Activated naive CD8-positive, alpha-beta T cell treated with anti-CD3 and anti-CD28 coated beads for 36 hours (primary cell): Measurements from ENCODE around the gene ALKBH4. TPM values are rescaled to one million over a fixed set of nuclear protein-coding genes. Genes with fewer than 3 reads are reported as not detected.

Experiments
- DNase-seq: peaks from one replicate; pipeline ENCODE4 v3.0.0; 2021
- H3K27ac Mint-ChIP-seq: one replicate; pipeline ENCODE4 v1.8.0; 2022; ENCODE audit warnings: mild to moderate bottlenecking, moderate library complexity, mixed read lengths
- H3K27me3 Mint-ChIP-seq: one replicate; pipeline ENCODE4 v1.8.0; 2022; ENCODE audit warnings: mild to moderate bottlenecking, mixed read lengths
- H3K36me3 Mint-ChIP-seq: one replicate; pipeline ENCODE4 v1.8.0; 2021; ENCODE audit warnings: mild to moderate bottlenecking, mixed read lengths
- H3K4me1 Mint-ChIP-seq: one replicate; pipeline ENCODE4 v1.8.0; 2021; ENCODE audit warnings: mixed read lengths
- H3K4me3 Mint-ChIP-seq: one replicate; pipeline ENCODE4 v1.8.0; 2022; ENCODE audit warnings: mild to moderate bottlenecking, moderate library complexity, mixed read lengths
- H3K9me3 Mint-ChIP-seq: one replicate; pipeline ENCODE4 v1.8.0; 2022; ENCODE audit warnings: mixed read lengths
- total RNA-seq, 2 experiments: library from RNA; stranded (reverse); gene quantifications; one replicate each; pipeline ENCODE4 v1.2.3, GENCODE V29; 2021

ALKBH4 gene
- total RNA-seq, 2 experiments from 2014 or later: 8.8 to 10.1 TPM

GRCh38 chr7:102427019-102427405, 37.7 kb downstream of the ALKBH4 start:
- no peaks in the 10 kb centered on the region for H3K27me3 Mint-ChIP-seq
- H3K27ac Mint-ChIP-seq: peak overlapping the region; percentile 100
- peaks cover 40% of the 10 kb centered on the region for H3K36me3 Mint-ChIP-seq
- no peaks in the 10 kb centered on the region for H3K9me3 Mint-ChIP-seq
- DNase-seq: no peak
- peak overlapping the region; percentile 74 for H3K4me3 Mint-ChIP-seq
- peaks cover 62% of the 10 kb centered on the region for H3K4me1 Mint-ChIP-seq

- H3K36me3 Mint-ChIP-seq: peaks cover 37% of the 10 kb centered on the region
Measured at GRCh38 chr7:102426268-102427018, 38.2 kb downstream of the ALKBH4 start.

GRCh38 chr7:102425639-102426267, 38.9 kb downstream of the ALKBH4 start:
- DNase-seq: peak; percentile 86
- Mint-ChIP-seq H3K27ac (peak overlapping the region; percentile 100), H3K4me3 (peak overlapping the region; percentile 74), H3K4me1 (peaks cover 55% of the 10 kb centered on the region), H3K9me3 (no peaks in the 10 kb centered on the region), H3K27me3 (no peaks in the 10 kb centered on the region), H3K36me3 (peaks cover 42% of the 10 kb centered on the region)

More at GRCh38 chr7:102426268-102427018, 38.2 kb downstream of the ALKBH4 start:
- no peaks in the 10 kb centered on the region for H3K9me3 Mint-ChIP-seq
- peaks cover 56% of the 10 kb centered on the region for H3K4me1 Mint-ChIP-seq
- no peaks in the 10 kb centered on the region for H3K27me3 Mint-ChIP-seq
- peak overlapping the region; percentile 74 for H3K4me3 Mint-ChIP-seq
- peak overlapping the region; percentile 100 for H3K27ac Mint-ChIP-seq
- peak; percentile 84 for DNase-seq

GRCh38 chr7:102424787-102425218, 39.9 kb downstream of the ALKBH4 start:
- H3K27ac Mint-ChIP-seq: peak overlapping the region; percentile 100
- H3K4me3 Mint-ChIP-seq: peak overlapping the region; percentile 2
- no peaks in the 10 kb centered on the region for H3K9me3 Mint-ChIP-seq
- H3K36me3 Mint-ChIP-seq: peaks cover 48% of the 10 kb centered on the region
- peaks cover 60% of the 10 kb centered on the region for H3K4me1 Mint-ChIP-seq
- DNase-seq: no peak
- H3K27me3 Mint-ChIP-seq: no peaks in the 10 kb centered on the region

GRCh38 chr7:102424129-102424551, 40.5 kb downstream of the ALKBH4 start:
- Mint-ChIP-seq H3K36me3 (peaks cover 46% of the 10 kb centered on the region), H3K4me1 (peaks cover 59% of the 10 kb centered on the region), H3K9me3 (no peaks in the 10 kb centered on the region), H3K4me3 (no peak overlapping the region), H3K27ac (peak overlapping the region; percentile 100), H3K27me3 (no peaks in the 10 kb centered on the region)
- no peak for DNase-seq

GRCh38 chr7:102421706-102422240, 42.9 kb downstream of the ALKBH4 start:
- H3K27ac Mint-ChIP-seq: no peak overlapping the region
- H3K4me3 Mint-ChIP-seq: no peak overlapping the region
- H3K36me3 Mint-ChIP-seq: peaks cover 44% of the 10 kb centered on the region
- no peaks in the 10 kb centered on the region for H3K27me3 Mint-ChIP-seq
- DNase-seq: no peak
- H3K4me1 Mint-ChIP-seq: peaks cover 60% of the 10 kb centered on the region
- no peaks in the 10 kb centered on the region for H3K9me3 Mint-ChIP-seq

- Mint-ChIP-seq H3K27me3 (no peaks in the 10 kb centered on the region), H3K4me1 (peaks cover 53% of the 10 kb centered on the region)
Measured at GRCh38 chr7:102418592-102418991, 46.1 kb downstream of the ALKBH4 start.

DNA sequence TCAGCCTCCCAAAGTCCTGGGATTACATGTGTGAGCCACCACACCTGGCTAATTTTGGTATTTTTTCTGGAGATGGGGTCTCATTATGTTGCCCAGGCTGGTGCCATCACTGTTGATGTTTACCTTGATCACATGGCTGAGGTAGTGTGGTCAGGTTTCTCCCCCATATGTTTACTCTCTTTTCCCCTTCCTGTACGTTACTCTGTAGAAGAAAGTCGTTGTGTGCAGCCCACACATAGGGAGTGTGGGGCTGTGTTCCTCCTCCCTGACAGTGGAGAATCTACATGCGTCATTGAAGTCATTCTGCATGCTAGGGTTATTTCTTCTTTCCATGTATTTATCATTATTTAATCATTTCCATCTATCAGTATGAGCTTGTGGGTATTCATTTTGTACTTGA, 47.6 kb downstream of the ALKBH4 start:
- no peaks in the 10 kb centered on the region for H3K27me3 Mint-ChIP-seq
- peak overlapping the region; percentile 98 for H3K27ac Mint-ChIP-seq
- H3K9me3 Mint-ChIP-seq: no peaks in the 10 kb centered on the region
- peaks cover 42% of the 10 kb centered on the region for H3K36me3 Mint-ChIP-seq
- peak overlapping the region; percentile 22 for H3K4me3 Mint-ChIP-seq
- DNase-seq: no peak
- H3K4me1 Mint-ChIP-seq: peaks cover 58% of the 10 kb centered on the region

More at GRCh38 chr7:102418592-102418991, 46.1 kb downstream of the ALKBH4 start:
- DNase-seq: no peak
- no peak overlapping the region for H3K4me3 Mint-ChIP-seq
- H3K9me3 Mint-ChIP-seq: no peaks in the 10 kb centered on the region
- H3K36me3 Mint-ChIP-seq: peaks cover 42% of the 10 kb centered on the region
- H3K27ac Mint-ChIP-seq: peak overlapping the region; percentile 5

GRCh38 chr7:102416406-102416805, 48.3 kb downstream of the ALKBH4 start:
- Mint-ChIP-seq H3K9me3 (no peaks in the 10 kb centered on the region), H3K4me1 (peaks cover 58% of the 10 kb centered on the region), H3K36me3 (peaks cover 49% of the 10 kb centered on the region)

GRCh38 chr7:102415685-102416225, 48.9 kb downstream of the ALKBH4 start:
- peaks cover 46% of the 10 kb centered on the region for H3K36me3 Mint-ChIP-seq
- H3K27ac Mint-ChIP-seq: peak overlapping the region; percentile 98
- H3K4me1 Mint-ChIP-seq: peaks cover 52% of the 10 kb centered on the region
- H3K9me3 Mint-ChIP-seq: no peaks in the 10 kb centered on the region
- peak overlapping the region; percentile 64 for H3K4me3 Mint-ChIP-seq
- peak; percentile 72 for DNase-seq
- H3K27me3 Mint-ChIP-seq: no peaks in the 10 kb centered on the region

More at GRCh38 chr7:102416406-102416805, 48.3 kb downstream of the ALKBH4 start:
- no peak for DNase-seq
- H3K4me3 Mint-ChIP-seq: peak overlapping the region; percentile 64
- peak overlapping the region; percentile 98 for H3K27ac Mint-ChIP-seq
- H3K27me3 Mint-ChIP-seq: no peaks in the 10 kb centered on the region

DNA sequence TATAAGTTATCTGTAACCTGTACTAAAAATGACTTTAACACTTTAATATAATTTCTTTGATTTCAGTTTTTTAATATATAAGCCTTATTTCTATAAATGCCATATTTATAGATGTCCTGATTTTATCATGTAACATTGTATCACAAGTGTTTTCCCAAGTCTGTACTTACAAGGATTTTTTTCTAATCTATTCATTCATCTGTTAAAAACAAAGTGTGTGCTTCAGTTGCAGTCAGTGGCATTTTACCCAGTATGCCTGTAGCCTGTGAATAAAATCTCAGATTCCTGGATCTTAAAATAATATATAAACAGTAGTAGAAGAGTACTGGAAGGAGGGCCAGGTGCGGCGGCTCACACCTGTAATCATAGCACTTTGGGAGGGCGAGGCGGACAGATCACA, 51.1 kb downstream of the ALKBH4 start:
- H3K27ac Mint-ChIP-seq: no peak overlapping the region
- no peak for DNase-seq
- H3K4me1 Mint-ChIP-seq: peaks cover 37% of the 10 kb centered on the region
- H3K4me3 Mint-ChIP-seq: no peak overlapping the region
- peaks cover 58% of the 10 kb centered on the region for H3K36me3 Mint-ChIP-seq
- H3K27me3 Mint-ChIP-seq: no peaks in the 10 kb centered on the region
- peaks cover 3% of the 10 kb centered on the region for H3K9me3 Mint-ChIP-seq

DNA sequence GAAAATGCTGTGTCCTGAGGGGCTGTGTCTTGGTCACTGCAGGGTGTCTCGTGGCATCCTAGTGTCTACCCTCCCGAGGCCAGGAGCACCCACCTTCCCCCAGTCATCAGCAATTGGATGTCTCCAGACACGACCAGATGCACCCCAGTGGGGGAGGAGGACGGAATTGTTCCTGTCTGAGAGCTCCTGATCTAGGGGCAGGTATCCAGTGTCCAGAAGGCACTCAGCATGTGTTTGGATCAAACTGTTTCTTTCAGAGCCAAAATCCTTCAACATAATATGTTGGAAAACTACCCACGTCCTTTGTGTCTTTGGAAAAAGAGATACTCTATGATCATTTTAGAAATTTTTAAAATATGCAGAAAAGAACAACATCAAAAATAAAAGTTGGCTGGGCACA, 51.6 kb downstream of the ALKBH4 start:
- Mint-ChIP-seq H3K27ac (no peak overlapping the region), H3K4me1 (peaks cover 34% of the 10 kb centered on the region), H3K9me3 (peaks cover 3% of the 10 kb centered on the region), H3K4me3 (no peak overlapping the region), H3K27me3 (no peaks in the 10 kb centered on the region), H3K36me3 (peaks cover 58% of the 10 kb centered on the region)
- DNase-seq: no peak

GRCh38 chr7:102412548-102412947, 52.1 kb downstream of the ALKBH4 start:
- Mint-ChIP-seq H3K4me3 (no peak overlapping the region), H3K27ac (no peak overlapping the region), H3K4me1 (peaks cover 37% of the 10 kb centered on the region), H3K27me3 (no peaks in the 10 kb centered on the region), H3K9me3 (peaks cover 3% of the 10 kb centered on the region), H3K36me3 (peaks cover 63% of the 10 kb centered on the region)
- peak; percentile 18 for DNase-seq

DNA sequence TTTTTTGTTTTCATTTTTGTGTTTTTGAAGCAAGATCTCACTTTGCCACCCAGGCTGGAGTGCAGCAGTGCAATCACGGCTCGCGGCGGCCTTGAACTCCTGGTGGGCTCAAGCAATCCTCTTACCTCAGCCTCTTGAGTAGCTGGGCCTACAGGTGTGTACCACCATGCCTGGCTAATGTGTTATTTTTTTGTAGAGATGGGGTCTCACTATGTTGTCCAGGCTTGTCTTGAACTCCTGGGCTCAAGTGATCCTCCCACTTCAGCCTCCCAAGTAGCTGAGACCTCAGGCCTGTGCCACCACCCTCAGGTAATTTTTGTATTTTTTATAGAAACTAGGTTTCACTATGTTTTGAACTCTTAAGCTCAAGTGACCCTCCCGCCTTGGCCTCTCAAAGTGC, 53.7 kb downstream of the ALKBH4 start:
- Mint-ChIP-seq H3K4me1 (peaks cover 23% of the 10 kb centered on the region), H3K27ac (no peak overlapping the region), H3K36me3 (peaks cover 55% of the 10 kb centered on the region), H3K9me3 (peaks cover 3% of the 10 kb centered on the region), H3K4me3 (no peak overlapping the region), H3K27me3 (no peaks in the 10 kb centered on the region)
- no peak for DNase-seq

- Mint-ChIP-seq H3K27ac (peak overlapping the region; percentile 25), H3K36me3 (peaks cover 47% of the 10 kb centered on the region), H3K27me3 (no peaks in the 10 kb centered on the region), H3K4me3 (no peak overlapping the region), H3K4me1 (peaks cover 15% of the 10 kb centered on the region), H3K9me3 (peaks cover 3% of the 10 kb centered on the region)
- DNase-seq: no peak
Measured at GRCh38 chr7:102410123-102410522, 54.5 kb downstream of the ALKBH4 start.
